Measurements from ENCODE around the gene ING1.
"Not testable (repeated sequence)": the region's sequence is repeated elsewhere in the genome, so short reads cannot be mapped to it uniquely, and the experiment has no call there.

Gene ING1

DNA sequence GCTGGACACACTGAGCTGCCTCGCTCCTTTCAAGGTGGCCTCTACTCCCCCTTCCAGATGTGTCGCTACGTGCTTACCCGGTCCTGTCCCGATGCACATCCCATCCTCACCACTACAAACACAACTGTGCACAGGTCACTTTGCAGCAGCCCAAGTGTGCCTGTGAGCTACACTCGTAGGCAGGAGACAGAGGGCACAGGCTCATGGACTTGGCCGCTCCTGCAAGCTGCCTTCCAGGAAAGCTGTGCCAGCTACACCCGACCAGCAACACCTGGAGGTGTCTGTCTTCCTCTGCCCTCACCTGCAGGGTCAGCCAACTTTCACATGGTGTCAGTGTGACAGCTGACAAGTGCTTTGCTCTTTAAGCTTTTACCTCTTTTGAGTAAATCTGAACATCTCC, 23.0 kb upstream of the ING1 start:
- no peak overlapping the region for H3K4me3 ChIP-seq (ENCODE audit: low read depth, low read length)
- no peak for DNase-seq (ENCODE audit: low read depth)
- TF ChIP-seq, protein P1, sequence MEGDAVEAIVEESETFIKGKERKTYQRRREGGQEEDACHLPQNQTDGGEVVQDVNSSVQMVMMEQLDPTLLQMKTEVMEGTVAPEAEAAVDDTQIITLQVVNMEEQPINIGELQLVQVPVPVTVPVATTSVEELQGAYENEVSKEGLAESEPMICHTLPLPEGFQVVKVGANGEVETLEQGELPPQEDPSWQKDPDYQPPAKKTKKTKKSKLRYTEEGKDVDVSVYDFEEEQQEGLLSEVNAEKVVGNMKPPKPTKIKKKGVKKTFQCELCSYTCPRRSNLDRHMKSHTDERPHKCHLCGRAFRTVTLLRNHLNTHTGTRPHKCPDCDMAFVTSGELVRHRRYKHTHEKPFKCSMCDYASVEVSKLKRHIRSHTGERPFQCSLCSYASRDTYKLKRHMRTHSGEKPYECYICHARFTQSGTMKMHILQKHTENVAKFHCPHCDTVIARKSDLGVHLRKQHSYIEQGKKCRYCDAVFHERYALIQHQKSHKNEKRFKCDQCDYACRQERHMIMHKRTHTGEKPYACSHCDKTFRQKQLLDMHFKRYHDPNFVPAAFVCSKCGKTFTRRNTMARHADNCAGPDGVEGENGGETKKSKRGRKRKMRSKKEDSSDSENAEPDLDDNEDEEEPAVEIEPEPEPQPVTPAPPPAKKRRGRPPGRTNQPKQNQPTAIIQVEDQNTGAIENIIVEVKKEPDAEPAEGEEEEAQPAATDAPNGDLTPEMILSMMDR (IDR thresholded peaks at IDR 0.05; ENCODE audit: control insufficient read depth, extremely low read depth, insufficient read depth): no peak

DNA sequence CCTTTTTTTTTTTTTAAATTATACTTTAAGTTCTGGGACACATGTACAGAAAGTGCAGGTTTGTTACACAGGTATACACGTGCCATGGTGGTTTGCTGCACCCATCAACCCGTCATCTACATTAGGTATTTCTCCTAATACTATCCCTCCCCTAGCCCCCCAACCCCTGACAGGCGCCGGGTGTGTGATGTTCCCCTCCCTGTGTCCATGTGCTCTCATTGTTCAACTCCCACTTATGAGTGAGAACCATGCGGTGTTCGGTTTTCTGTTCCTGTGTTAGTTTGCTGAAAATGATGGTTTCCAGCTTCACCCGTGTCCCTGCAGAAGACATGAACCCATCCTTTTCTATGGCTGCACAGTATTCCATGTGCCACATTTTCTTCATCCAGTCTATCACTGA, 17.7 kb upstream of the ING1 start:
- H3K4me3 ChIP-seq (ENCODE audit: low read depth, low read length): not testable (repeated sequence)

DNA sequence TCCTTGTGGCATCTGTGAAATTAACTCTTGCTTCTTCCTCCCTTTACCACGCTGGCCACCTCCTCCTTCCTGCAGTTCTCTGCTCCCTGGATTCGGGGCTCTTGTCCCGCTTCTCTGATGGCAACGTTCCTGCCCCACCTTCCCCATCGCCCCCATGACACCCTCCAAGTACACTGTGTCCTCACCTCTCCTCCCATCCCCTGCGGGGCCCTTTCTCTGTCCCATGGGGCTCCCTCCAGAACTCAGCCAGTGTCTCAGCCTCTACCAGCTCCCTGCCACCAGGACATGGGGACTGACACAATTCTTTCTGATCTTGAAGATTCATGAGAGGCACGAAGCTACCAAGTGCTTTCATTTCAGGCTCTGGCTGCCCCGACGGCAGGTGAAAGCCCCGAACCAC, 16.7 kb upstream of the ING1 start:
- TF ChIP-seq, protein P1 (IDR thresholded peaks at IDR 0.05; ENCODE audit: control insufficient read depth, extremely low read depth, insufficient read depth): no peak

More for the DNA sequence above, 17.7 kb upstream of the ING1 start:
- DNase-seq (ENCODE audit: low read depth): not testable (repeated sequence)

DNA sequence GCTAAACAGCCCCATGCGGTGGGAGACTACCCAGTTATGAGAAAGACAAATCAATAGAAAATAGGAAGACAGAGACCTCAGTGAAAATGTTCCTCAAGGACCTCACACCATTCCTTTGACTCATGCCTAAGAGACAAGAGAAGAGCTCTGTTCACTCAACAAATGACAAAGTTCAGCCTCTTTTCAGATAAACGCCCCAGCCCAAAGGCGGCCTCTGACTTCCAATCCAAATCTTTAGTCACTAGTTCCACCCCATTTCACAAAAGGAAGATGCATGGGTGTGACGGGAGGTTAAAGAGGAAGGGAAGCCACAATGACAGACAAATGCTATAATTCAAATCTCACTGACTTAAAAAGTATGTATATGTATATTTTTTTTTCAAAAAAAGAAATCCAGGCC, 15.7 kb upstream of the ING1 start:
- H3K4me3 ChIP-seq (ENCODE audit: low read depth, low read length): no peak overlapping the region
- TF ChIP-seq, protein P1 (IDR thresholded peaks at IDR 0.05; ENCODE audit: control insufficient read depth, extremely low read depth, insufficient read depth): no peak
- no peak for DNase-seq (ENCODE audit: low read depth)

More for the DNA sequence above, 16.7 kb upstream of the ING1 start:
- H3K4me3 ChIP-seq (ENCODE audit: low read depth, low read length): no peak overlapping the region
- DNase-seq (ENCODE audit: low read depth): no peak

DNA sequence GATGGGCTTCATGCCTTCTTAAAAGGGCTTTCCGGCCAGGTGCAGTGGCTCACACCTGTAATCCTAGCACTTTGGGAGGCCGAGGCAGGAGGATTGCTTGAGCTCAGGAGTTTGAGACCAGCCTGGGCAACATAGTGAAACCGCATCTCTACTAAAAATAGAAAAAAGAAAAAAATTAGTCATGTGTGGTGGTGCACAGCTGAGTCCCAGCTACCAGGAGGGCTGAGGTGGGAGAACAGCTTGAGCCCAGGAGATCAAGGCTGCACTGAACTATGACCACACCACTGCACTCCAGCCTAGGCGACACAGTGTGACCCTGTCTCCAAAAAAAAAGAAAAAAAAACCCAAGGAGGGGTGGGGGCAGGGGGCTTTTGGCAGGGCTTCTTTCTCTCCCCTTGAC, 14.8 kb upstream of the ING1 start:
- no peak overlapping the region for H3K4me3 ChIP-seq (ENCODE audit: low read depth, low read length)
- DNase-seq (ENCODE audit: low read depth): no peak
- TF ChIP-seq, protein P1 (IDR thresholded peaks at IDR 0.05; ENCODE audit: control insufficient read depth, extremely low read depth, insufficient read depth): no peak

DNA sequence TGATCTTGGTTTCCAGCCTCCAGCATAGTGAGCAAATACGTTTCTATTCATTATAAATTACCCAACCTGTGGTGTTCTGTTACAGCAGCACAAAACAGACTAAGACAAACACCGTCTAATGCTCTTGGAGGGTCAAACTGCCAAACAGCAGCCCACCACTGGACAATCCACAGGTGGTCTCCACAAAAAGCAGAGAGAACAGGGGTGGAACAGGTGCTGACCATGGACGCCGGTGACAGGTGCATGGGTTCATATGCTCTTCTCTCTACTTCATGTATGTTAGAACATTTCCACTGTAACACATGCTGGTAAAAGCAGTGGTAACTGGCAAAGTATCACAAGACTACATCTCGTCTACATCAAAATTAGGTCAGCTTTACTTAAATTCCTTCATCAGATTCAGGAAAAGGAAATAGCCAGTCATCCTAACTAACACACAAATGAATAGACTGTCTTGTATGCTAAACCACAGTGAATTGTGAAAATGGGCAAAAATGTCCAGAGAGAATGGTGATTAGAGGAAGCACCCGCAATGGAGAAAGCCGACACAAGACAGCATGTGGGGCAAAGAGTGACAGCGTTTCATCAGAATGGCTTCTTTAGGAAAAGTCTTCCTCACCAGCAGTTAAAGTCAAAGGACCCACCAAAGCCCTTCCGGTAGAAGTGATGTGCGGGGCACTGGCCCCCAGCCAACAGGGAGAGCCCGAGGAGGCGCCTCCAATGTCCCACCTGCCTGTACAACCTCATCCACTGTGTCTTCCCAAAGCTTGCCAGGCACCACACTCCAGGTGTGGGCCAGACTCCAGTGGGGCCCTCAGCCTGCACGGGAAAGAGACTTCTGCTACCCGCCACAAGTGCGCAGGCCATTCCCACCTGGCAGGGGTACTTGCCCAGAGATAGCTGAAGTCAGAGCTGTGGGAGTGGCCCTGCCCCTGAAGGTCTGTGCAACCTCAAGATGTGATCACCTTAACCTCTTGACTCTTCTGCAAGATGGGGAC, 14.1 kb upstream of the ING1 start:
- H3K4me3 ChIP-seq (ENCODE audit: low read depth, low read length): no peak overlapping the region
- TF ChIP-seq, protein P1 (IDR thresholded peaks at IDR 0.05; ENCODE audit: control insufficient read depth, extremely low read depth, insufficient read depth): no peak
- no peak for DNase-seq (ENCODE audit: low read depth)

DNA sequence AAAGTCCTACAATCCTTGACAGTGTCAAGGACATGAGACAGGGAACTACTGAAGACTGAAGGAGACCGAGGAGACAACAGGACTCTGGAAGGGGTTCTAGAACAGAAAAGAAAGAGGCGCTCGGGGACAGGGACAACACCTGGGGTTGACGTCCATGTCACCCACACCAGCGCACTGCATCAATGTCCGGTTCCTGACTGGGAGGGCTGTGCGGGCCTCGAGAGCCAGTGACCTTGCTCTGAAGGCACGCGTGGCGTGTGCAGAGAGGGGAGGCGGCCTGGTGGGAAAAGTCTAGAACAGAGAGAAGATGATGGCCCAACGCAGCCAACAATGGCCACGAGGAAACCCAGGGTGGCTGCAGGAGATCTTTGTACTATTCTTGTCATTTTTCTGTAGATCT, 13.3 kb upstream of the ING1 start:
- no peak overlapping the region for H3K4me3 ChIP-seq (ENCODE audit: low read depth, low read length)
- DNase-seq (ENCODE audit: low read depth): no peak
- TF ChIP-seq, protein P1 (IDR thresholded peaks at IDR 0.05; ENCODE audit: control insufficient read depth, extremely low read depth, insufficient read depth): no peak

All from LNCaP clone FGC (cell line).